ENCODE data around the gene ANTXR2.

Gene ANTXR2

GRCh38 chr4:80065601-80066000 lies 7.4 kb downstream of the ANTXR2 start:
- no peak for TF ChIP-seq CTCF (IDR thresholded peaks at IDR 0.05)
- no peak for TF ChIP-seq ZFX (IDR thresholded peaks at IDR 0.05; ENCODE audit: borderline replicate concordance)
- no peak overlapping the region for H3K27ac ChIP-seq

- TF ChIP-seq CTCF (IDR thresholded peaks at IDR 0.05): no peak
- no peak for TF ChIP-seq ZFX (IDR thresholded peaks at IDR 0.05; ENCODE audit: borderline replicate concordance)
- H3K27ac ChIP-seq: no peak overlapping the region
Measured at GRCh38 chr4:80062527-80062926, 10.5 kb downstream of the ANTXR2 start.

GRCh38 chr4:80060804-80061203 lies 12.2 kb downstream of the ANTXR2 start:
- no peak for TF ChIP-seq CTCF (IDR thresholded peaks at IDR 0.05)
- TF ChIP-seq ZFX (IDR thresholded peaks at IDR 0.05; ENCODE audit: borderline replicate concordance): no peak

GRCh38 chr4:80058740-80059139 lies 14.3 kb downstream of the ANTXR2 start:
- no peak overlapping the region for H3K27ac ChIP-seq
- TF ChIP-seq ZFX (IDR thresholded peaks at IDR 0.05; ENCODE audit: borderline replicate concordance) (no peak), CTCF (IDR thresholded peaks at IDR 0.05) (no peak)

More at GRCh38 chr4:80060804-80061203, 12.2 kb downstream of the ANTXR2 start:
- no peak overlapping the region for H3K27ac ChIP-seq

- no peak overlapping the region for H3K27ac ChIP-seq
Measured at GRCh38 chr4:80054375-80054774, 18.7 kb downstream of the ANTXR2 start.

GRCh38 chr4:80053140-80053910 lies 19.7 kb downstream of the ANTXR2 start:
- H3K27ac ChIP-seq: no peak overlapping the region
- no peak for TF ChIP-seq CTCF (IDR thresholded peaks at IDR 0.05)
- TF ChIP-seq ZFX (IDR thresholded peaks at IDR 0.05; ENCODE audit: borderline replicate concordance): no peak

More at GRCh38 chr4:80054375-80054774, 18.7 kb downstream of the ANTXR2 start:
- TF ChIP-seq ZFX (IDR thresholded peaks at IDR 0.05; ENCODE audit: borderline replicate concordance) (no peak), CTCF (IDR thresholded peaks at IDR 0.05) (no peak)

- TF ChIP-seq CTCF (IDR thresholded peaks at IDR 0.05) (no peak), ZFX (IDR thresholded peaks at IDR 0.05; ENCODE audit: borderline replicate concordance) (no peak)
- no peak overlapping the region for H3K27ac ChIP-seq
Measured at GRCh38 chr4:80049813-80050534, 23.1 kb downstream of the ANTXR2 start.

Measured in 22Rv1 (cell line).